ENCODE measurements around the gene GFRA1.

- TF ChIP-seq, protein P1, sequence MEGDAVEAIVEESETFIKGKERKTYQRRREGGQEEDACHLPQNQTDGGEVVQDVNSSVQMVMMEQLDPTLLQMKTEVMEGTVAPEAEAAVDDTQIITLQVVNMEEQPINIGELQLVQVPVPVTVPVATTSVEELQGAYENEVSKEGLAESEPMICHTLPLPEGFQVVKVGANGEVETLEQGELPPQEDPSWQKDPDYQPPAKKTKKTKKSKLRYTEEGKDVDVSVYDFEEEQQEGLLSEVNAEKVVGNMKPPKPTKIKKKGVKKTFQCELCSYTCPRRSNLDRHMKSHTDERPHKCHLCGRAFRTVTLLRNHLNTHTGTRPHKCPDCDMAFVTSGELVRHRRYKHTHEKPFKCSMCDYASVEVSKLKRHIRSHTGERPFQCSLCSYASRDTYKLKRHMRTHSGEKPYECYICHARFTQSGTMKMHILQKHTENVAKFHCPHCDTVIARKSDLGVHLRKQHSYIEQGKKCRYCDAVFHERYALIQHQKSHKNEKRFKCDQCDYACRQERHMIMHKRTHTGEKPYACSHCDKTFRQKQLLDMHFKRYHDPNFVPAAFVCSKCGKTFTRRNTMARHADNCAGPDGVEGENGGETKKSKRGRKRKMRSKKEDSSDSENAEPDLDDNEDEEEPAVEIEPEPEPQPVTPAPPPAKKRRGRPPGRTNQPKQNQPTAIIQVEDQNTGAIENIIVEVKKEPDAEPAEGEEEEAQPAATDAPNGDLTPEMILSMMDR (IDR thresholded peaks at IDR 0.05): no peak
- no peak for TF ChIP-seq POLR2AphosphoS5 (IDR thresholded peaks at IDR 0.05)
Observed at GRCh38 chr10:116045366-116046356, 227.3 kb downstream of the GFRA1 start.
